Cardiac fibroblast (primary cell): ENCODE data around the gene TOB1.
A peak's percentile ranks its signal among the peaks of the same experiment; 100 is the strongest.

Source experiments
- DNase-seq, 2 donors: peaks; one replicate each; pipeline versions ENCODE4 v3.0.0 to v3.0.0-alpha.2; 2010; ENCODE audit warnings: low read depth in 2 of 2
- H3K4me3 ChIP-seq, 2 donors: replicated peaks in 1 of 2; 1 replicate in 1 of 2; 2 replicates in 1 of 2; pipeline ENCODE4 v1.5.1; 2011; ENCODE audit warnings: low read depth in 2 of 2, low read length in 2 of 2, mild to moderate bottlenecking in 2 of 2, moderate library complexity in 1 of 2
- TF ChIP-seq, protein P1 (sequence below): IDR thresholded peaks from one replicate; pipeline ENCODE4 v1.5.1; 2011; ENCODE audit warnings: low read depth, mild to moderate bottlenecking, low read length, inconsistent platforms

TOB1 gene

DNA sequence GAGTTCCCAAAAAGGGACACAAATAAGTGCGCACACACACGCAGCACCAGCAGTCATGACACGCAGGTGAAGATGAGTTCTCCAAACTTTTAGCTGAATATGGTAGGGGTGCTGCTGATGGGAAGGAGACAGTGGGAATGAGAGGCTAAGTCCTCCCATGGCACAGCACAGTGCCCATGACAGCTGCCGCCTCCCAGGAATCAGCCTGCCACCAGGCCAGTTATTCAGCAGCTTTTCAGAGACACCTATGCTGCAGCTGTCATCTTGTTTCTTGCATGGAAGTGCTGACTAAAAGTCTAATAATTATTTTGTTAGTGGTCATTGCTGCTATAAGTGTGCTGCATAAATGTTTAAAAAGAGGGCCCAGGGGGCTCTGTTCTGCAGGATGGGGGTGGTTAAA is 18.6 kb downstream of the TOB1 start:
- TF ChIP-seq, protein P1, sequence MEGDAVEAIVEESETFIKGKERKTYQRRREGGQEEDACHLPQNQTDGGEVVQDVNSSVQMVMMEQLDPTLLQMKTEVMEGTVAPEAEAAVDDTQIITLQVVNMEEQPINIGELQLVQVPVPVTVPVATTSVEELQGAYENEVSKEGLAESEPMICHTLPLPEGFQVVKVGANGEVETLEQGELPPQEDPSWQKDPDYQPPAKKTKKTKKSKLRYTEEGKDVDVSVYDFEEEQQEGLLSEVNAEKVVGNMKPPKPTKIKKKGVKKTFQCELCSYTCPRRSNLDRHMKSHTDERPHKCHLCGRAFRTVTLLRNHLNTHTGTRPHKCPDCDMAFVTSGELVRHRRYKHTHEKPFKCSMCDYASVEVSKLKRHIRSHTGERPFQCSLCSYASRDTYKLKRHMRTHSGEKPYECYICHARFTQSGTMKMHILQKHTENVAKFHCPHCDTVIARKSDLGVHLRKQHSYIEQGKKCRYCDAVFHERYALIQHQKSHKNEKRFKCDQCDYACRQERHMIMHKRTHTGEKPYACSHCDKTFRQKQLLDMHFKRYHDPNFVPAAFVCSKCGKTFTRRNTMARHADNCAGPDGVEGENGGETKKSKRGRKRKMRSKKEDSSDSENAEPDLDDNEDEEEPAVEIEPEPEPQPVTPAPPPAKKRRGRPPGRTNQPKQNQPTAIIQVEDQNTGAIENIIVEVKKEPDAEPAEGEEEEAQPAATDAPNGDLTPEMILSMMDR: no peak
- no peak for DNase-seq
- H3K4me3 ChIP-seq: no peak overlapping the region

DNA sequence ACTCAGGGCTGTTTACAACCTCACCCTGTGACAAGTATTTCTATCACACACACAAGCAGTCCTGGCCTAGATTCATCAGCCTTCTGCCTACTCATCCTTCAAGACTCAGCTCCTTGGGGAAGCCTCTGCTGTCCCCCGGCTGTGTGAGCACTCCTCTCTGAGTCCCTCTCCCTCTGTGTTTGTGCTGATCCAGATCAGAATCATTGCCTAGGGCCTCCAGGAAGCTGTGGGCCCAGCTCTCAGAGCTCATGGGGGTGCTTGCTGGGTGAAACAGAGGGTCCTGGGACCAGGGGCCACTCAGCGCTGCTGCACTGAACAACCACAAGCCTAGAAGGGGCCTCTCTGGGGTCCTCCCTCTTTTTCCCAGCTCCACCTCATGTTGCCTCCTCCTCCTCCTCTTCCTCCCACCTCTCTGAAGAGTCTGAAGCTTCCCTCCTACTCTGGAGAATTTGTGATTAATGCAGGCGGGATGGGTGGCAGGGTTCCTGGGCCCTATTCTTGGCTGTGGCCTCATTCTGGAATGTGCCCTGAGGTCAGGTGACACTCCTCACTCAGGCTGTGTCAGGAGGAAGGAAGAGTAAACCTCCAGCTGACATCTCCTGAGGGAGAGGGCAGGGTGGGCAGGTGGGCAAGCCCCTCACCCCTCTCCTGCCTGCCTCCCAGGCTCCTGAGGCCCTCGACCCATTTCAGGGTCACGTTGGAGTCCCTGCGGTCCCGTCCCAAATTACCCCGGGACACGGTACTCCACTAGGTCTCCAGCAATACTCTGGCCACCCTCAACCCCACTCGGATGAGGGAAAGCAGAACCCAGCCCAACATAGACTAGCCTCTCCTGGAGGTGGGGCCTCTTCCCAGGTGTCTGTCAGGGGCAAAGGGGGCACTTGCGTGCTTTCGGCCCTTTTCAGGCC is 20.7 kb downstream of the TOB1 start:
- DNase-seq: peak in 1 of 2 donors; percentile 65
- no peak overlapping the region for H3K4me3 ChIP-seq
- TF ChIP-seq, protein P1: no peak

DNA sequence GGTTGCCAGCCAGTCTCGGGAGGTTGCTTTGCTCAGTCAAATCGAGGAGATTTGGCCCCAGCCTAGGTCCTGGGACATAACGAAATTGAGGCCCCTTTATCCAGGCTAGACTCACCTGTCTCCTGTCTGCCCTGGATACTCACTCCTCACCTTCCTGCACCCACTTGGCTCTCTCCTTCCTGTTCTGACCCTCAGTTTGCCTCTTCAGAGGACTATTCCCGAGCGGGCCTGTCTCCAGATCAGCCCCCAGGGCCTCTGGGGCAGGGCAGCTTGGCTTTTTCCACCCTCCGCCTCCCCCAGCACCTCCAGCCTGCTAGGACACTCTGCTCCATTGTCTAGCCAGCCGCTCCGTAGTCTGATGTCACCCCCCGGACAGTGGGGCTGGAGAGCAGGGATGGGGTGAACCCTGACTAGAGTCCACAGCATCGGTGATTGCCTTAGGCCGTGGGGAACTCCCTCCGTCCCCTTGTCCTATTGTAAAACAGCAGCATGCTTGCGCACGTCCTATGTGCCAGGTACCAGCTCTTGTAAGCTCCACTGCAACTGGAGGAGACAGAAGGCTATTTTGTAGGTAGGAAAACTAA is 21.9 kb downstream of the TOB1 start:
- no peak for DNase-seq
- TF ChIP-seq, protein P1: no peak
- H3K4me3 ChIP-seq: no peak overlapping the region

DNA sequence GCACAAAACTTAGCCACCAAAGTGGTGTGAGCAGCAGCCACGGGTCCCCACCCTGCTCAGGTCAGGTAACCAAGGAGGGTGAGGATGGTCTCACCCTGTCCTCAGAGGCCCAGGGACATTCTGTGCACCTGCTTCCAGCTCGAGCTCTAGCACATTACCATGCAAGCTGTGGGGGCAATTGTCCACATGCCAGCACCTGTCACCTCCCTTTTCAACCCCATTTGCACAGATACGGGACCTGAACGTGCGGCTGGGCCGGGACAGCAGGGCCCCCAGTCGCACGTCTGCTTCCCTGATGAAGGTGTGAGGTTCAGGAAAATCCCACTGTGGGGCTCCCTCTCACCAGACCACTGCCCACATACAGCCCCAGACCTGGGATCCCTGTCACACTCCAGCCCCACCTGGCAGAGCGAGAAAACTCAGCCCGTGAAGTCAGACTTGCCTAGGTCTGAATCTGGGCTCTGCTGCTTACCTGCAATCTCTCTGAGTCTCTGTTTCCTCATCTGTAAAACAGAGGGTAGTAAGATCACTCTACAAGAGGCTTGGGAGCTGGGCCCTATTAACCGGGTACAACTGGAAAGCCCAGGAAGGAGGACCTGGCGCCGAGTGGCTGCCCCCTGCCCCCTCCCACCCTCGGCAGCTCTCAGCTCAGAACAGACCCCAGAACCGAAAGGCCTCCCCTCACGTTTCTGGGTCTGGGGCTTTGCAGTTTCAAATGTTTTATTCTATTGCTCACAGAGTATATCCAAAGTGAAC is 22.8 kb downstream of the TOB1 start:
- TF ChIP-seq, protein P1: no peak
- DNase-seq: no peak
- H3K4me3 ChIP-seq: no peak overlapping the region

DNA sequence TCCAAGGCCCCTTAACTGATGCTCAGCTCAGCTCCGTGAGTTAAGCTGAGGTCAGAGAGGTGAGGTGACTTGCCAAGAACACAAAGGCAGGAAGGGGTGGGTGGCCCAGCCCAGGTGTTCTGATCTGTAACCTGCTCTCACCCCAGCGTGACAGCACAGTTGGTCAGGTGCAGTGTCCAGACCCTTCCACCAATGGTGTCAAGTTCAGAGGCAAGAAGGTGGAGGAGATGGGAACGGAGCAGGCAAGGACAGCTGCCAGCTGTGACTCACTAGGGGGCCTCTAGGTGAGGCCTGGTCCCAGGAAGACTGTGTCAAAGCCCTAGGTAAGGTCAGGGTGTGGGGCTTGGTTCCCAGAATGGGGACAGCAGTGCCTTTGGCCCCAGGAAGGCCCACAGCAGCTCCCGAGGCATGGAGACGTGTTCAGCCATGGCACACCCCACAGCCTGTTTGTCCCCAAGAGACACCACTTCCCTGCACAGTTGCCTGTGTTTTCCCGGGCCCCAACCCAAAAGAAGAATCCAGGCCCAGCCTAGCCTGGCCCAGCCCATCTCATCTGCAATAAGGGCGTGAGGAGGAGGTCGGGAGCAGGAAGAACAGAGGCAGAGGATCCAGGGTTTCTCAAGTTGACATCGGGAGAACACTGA is 23.5 kb downstream of the TOB1 start:
- TF ChIP-seq, protein P1: no peak
- no peak overlapping the region for H3K4me3 ChIP-seq
- DNase-seq: no peak

DNA sequence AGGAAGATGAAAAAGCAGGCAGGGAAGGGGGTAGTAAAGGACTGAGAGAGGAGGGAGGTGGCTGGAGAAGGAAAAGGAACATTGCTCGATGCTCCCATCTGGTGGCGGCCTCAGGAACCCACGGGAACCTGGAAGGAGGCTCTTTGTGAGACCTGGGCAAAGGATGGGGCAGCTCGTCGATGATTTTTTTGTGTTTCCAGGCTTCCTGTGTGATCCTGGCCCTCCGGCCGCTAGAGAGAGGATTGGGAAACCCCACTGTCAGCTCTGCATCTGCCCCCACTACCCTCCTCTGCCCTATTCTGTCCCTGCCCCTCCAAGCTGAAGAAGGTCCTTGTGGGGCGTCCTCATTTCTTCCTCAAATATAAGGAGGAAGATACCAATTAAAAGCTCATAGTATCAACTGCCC is 24.2 kb downstream of the TOB1 start:
- DNase-seq: peak; percentile 76
- TF ChIP-seq, protein P1: peak; percentile 88
- H3K4me3 ChIP-seq: no peak overlapping the region
